HCT116 (cell line): Measurements from ENCODE around the gene GLMN. TPM values are rescaled to one million over a fixed set of nuclear protein-coding genes. Genes with fewer than 3 reads are reported as not detected.

Source experiments
- ATAC-seq: fragments of 200-7000 bp; cut with Tn5 transposase; 2 replicates; pipeline ENCODE4 v1.9.1; 2020; ENCODE audit warnings: mild to moderate bottlenecking, moderate library complexity
- BruUV-seq: library from RNA; stranded (reverse); fragments of 400-500 nt; replicated peaks from 2 replicates; lab custom pipeline; 2021; lab: Mats Ljungman, UMichigan
- CTCF ChIA-PET: fragments of 300-600 bp; sonication (Branson Sonifier 250); formaldehyde crosslinking; loops from one replicate; lab custom pipeline; 2021; ENCODE audit warnings: antibody characterized with exemption; lab: Charles Lee
- POLR2A ChIA-PET: fragments of 300-600, 350-600 bp; sonication (Branson Sonifier 250); formaldehyde crosslinking; loops from one replicate; lab custom pipeline; 2021; ENCODE audit warnings: antibody characterized with exemption; lab: Charles Lee
- RAD21 ChIA-PET, 2 experiments: fragments of 300-600 bp; sonication (Branson Sonifier 250); formaldehyde crosslinking; loops; one replicate each; lab custom pipeline; 2023; ENCODE audit warnings: low total read pairs in 2 of 2; ENCODE audit not compliant: uncharacterized antibody in 2 of 2, unreplicated experiment in 2 of 2, low non-redundant PET in 1 of 2; lab: Charles Lee
- DNase-seq: peaks from one replicate; pipeline ENCODE4 v3.0.0-alpha.2; 2010; ENCODE audit warnings: low read depth, low spot score
- H2AFZ ChIP-seq: fragments of 200-600 bp; shearing (Covaris generic), sonication (generic); 2 replicates; pipeline ENCODE4 v1.6.1; 2017; ENCODE audit warnings: low read depth, mixed run types, mixed read lengths, antibody characterized with exemption, low read length; ENCODE audit not compliant: poor library complexity, severe bottlenecking
- H3K27ac ChIP-seq: 2 replicates; pipeline ENCODE4 v1.5.1; 2012; ENCODE audit warnings: low read depth, low read length
- H3K27me3 ChIP-seq: fragments of 200-600 bp; sonication (generic); 2 replicates; pipeline ENCODE4 v1.6.1; 2016; ENCODE audit warnings: mixed run types, low read length, mixed read lengths; ENCODE audit not compliant: insufficient read depth
- H3K36me3 ChIP-seq, 2 experiments: fragments of 200-500 bp in 1 of 2; fragments of 200-600 bp in 1 of 2; sonication (Bioruptor generic) in 1 of 2; sonication (generic) in 1 of 2; 2 replicates each; pipeline versions ENCODE4 v1.5.1 to v1.6.1; 2014 to 2016; ENCODE audit warnings: low read length in 2 of 2, inconsistent platforms in 1 of 2, mixed read lengths in 1 of 2, mixed run types in 1 of 2; ENCODE audit not compliant: insufficient read depth in 2 of 2, control insufficient read depth in 1 of 2
- H3K4me1 ChIP-seq, 2 experiments: fragments of 200-600 bp in 1 of 2; sonication (generic) in 1 of 2; 2 replicates each; pipeline versions ENCODE4 v1.5.1 to v1.6.1; 2012 to 2017; ENCODE audit warnings: low read length in 2 of 2, inconsistent platforms in 1 of 2, mild to moderate bottlenecking in 1 of 2, mixed read lengths in 1 of 2, mixed run types in 1 of 2, moderate library complexity in 1 of 2; ENCODE audit not compliant: insufficient read depth in 2 of 2, control insufficient read depth in 1 of 2
- H3K4me2 ChIP-seq: fragments of 200-600 bp; sonication (generic); 2 replicates; pipeline ENCODE4 v1.6.1; 2017; ENCODE audit warnings: mixed run types, low read length, mixed read lengths
- H3K4me3 ChIP-seq, 2 experiments: fragments of 200-600 bp in 1 of 2; sonication (generic) in 1 of 2; replicated peaks in 1 of 2; 2 replicates each; pipeline ENCODE4 v1.5.1; 2011 to 2016; ENCODE audit warnings: low read length in 2 of 2, control low read depth in 1 of 2, low read depth in 1 of 2, mild to moderate bottlenecking in 1 of 2, mixed read lengths in 1 of 2, mixed run types in 1 of 2
- H3K79me2 ChIP-seq: fragments of 200-600 bp; sonication (generic); 2 replicates; pipeline ENCODE4 v1.6.1; 2017; ENCODE audit warnings: mild to moderate bottlenecking, mixed run types, low read length, moderate library complexity, mixed read lengths; ENCODE audit not compliant: insufficient read depth
- H3K9ac ChIP-seq: fragments of 200-600 bp; sonication (generic); 2 replicates; pipeline ENCODE4 v1.6.1; 2016; ENCODE audit warnings: low read length, mixed read lengths
- H3K9me2 ChIP-seq: fragments of 200-600 bp; sonication (generic), shearing (Covaris generic); 2 replicates; pipeline ENCODE4 v1.6.1; 2017; ENCODE audit warnings: mixed run types, mild to moderate bottlenecking, moderate library complexity; ENCODE audit not compliant: insufficient read depth
- H3K9me3 ChIP-seq, 2 experiments: fragments of 200-500 bp in 1 of 2; fragments of 200-600 bp in 1 of 2; sonication (Bioruptor generic) in 1 of 2; sonication (generic) in 1 of 2; 2 replicates each; pipeline ENCODE4 v1.6.1; 2014 to 2017; ENCODE audit warnings: low read length in 2 of 2, mixed read lengths in 2 of 2, inconsistent platforms in 1 of 2, low read depth in 1 of 2, mild to moderate bottlenecking in 1 of 2, mixed run types in 1 of 2, moderate library complexity in 1 of 2; ENCODE audit not compliant: control insufficient read depth in 1 of 2, insufficient read depth in 1 of 2
- H4K20me1 ChIP-seq: fragments of 200-600 bp; sonication (generic), shearing (Covaris generic); 2 replicates; pipeline ENCODE4 v1.6.1; 2017; ENCODE audit warnings: mixed run types, mild to moderate bottlenecking, moderate library complexity; ENCODE audit not compliant: insufficient read depth
- CBX3 ChIP-seq: IDR thresholded peaks from 2 replicates; pipeline ENCODE4 v1.6.1; 2012; ENCODE audit warnings: low read depth
- CEBPB ChIP-seq: IDR thresholded peaks from 2 replicates; pipeline ENCODE4 v1.6.1; 2012; ENCODE audit warnings: low read depth
- EGR1 ChIP-seq: IDR thresholded peaks from 2 replicates; pipeline ENCODE4 v1.6.1; 2012; ENCODE audit warnings: low read depth
- EZH2 ChIP-seq: fragments of 200-600 bp; sonication (generic); IDR thresholded peaks from 2 replicates; pipeline ENCODE4 v1.6.1; 2017; ENCODE audit warnings: antibody characterized with exemption, mixed run types
- FOSL1 ChIP-seq: IDR thresholded peaks from 2 replicates; pipeline ENCODE4 v1.6.1; 2012; ENCODE audit warnings: low read depth
- JUND ChIP-seq: IDR thresholded peaks from 2 replicates; pipeline ENCODE4 v1.6.1; 2012
- POLR2AphosphoS5 ChIP-seq: IDR thresholded peaks from 2 replicates; pipeline ENCODE4 v1.6.1; 2011; ENCODE audit warnings: mild to moderate bottlenecking, low read depth, low read length, moderate library complexity
- SIN3A ChIP-seq: IDR thresholded peaks from 2 replicates; pipeline ENCODE4 v1.6.1; 2012; ENCODE audit warnings: low read depth
- SP1 ChIP-seq: IDR thresholded peaks from 2 replicates; pipeline ENCODE4 v1.6.1; 2012; ENCODE audit warnings: low read depth
- SRF ChIP-seq: IDR thresholded peaks from 2 replicates; pipeline ENCODE4 v1.6.1; 2012; ENCODE audit warnings: low read depth
- ZNF274 ChIP-seq: fragments of 200-500 bp; sonication (Bioruptor generic); IDR thresholded peaks from 2 replicates; pipeline ENCODE4 v1.6.1; 2014; ENCODE audit warnings: mild to moderate bottlenecking, low read depth, low read length, inconsistent platforms
- intact Hi-C: fragments of 100-400 bp; cut with micrococcal nuclease; formaldehyde crosslinking; loops from 2 replicates; pipeline ENCODE4 v1.10.0; 2022
- total RNA-seq: library from RNA; stranded (reverse); gene quantifications from one replicate; pipeline ENCODE4 v1.2.1, GENCODE V29; 2021; ENCODE audit not compliant: unreplicated experiment
- TF ChIP-seq, protein P1 (sequence below): IDR thresholded peaks from 2 replicates; pipeline ENCODE4 v1.6.1; 2012; ENCODE audit warnings: low read depth

GLMN gene
- total RNA-seq, 1 experiment from 2014 or later, result 10.9 TPM

DNA sequence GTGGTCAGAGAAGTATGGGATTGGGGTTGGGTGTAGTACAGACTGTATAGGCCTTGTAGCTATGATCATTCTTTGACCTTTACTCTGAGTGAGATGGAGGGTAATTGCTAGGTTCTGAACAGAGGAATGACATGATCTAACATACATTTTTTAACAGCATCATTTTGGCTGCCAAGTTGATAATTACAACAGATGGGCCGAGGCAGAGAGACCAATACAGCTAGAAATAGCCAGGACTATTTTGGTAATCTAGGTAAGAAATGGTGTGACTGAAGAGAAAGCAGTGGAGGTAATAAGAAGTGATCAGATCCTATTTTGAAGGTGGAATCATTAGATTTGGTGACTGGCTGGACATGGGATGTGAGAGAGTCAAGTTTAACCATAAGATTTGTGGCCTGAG, 43.6 kb upstream of the GLMN start:
- Histone ChIP-seq H3K9me2 (no peaks in the 10 kb centered on the region), H3K4me2 (no peak overlapping the region), H2AFZ (no peak overlapping the region), H3K27me3 (no peaks in the 10 kb centered on the region), H3K79me2 (no peaks in the 10 kb centered on the region), H4K20me1 (no peaks in the 10 kb centered on the region), H3K4me3 (no peak overlapping the region), H3K36me3 (peaks cover 0 to 5% of the 10 kb centered on the region in 2 experiments; a peak in 3 of 4 replicates), H3K4me1 (no peaks in the 10 kb centered on the region), H3K9me3 (no peaks in the 10 kb centered on the region), H3K9ac (no peak overlapping the region), H3K27ac (no peak overlapping the region)
- RAD21 ChIA-PET, result no interaction called here
- POLR2A ChIA-PET, result no interaction called here
- TF ChIP-seq SIN3A, result no peak
- TF ChIP-seq CBX3, result no peak
- TF ChIP-seq FOSL1, result no peak
- no peak for TF ChIP-seq POLR2AphosphoS5
- TF ChIP-seq CEBPB, result no peak
- no peak for TF ChIP-seq ZNF274
- TF ChIP-seq SP1, result no peak
- no peak for TF ChIP-seq EZH2
- no peak for TF ChIP-seq SRF
- no peak for TF ChIP-seq EGR1
- TF ChIP-seq, protein P1, sequence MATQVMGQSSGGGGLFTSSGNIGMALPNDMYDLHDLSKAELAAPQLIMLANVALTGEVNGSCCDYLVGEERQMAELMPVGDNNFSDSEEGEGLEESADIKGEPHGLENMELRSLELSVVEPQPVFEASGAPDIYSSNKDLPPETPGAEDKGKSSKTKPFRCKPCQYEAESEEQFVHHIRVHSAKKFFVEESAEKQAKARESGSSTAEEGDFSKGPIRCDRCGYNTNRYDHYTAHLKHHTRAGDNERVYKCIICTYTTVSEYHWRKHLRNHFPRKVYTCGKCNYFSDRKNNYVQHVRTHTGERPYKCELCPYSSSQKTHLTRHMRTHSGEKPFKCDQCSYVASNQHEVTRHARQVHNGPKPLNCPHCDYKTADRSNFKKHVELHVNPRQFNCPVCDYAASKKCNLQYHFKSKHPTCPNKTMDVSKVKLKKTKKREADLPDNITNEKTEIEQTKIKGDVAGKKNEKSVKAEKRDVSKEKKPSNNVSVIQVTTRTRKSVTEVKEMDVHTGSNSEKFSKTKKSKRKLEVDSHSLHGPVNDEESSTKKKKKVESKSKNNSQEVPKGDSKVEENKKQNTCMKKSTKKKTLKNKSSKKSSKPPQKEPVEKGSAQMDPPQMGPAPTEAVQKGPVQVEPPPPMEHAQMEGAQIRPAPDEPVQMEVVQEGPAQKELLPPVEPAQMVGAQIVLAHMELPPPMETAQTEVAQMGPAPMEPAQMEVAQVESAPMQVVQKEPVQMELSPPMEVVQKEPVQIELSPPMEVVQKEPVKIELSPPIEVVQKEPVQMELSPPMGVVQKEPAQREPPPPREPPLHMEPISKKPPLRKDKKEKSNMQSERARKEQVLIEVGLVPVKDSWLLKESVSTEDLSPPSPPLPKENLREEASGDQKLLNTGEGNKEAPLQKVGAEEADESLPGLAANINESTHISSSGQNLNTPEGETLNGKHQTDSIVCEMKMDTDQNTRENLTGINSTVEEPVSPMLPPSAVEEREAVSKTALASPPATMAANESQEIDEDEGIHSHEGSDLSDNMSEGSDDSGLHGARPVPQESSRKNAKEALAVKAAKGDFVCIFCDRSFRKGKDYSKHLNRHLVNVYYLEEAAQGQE, result no peak
- no peak for TF ChIP-seq JUND
- CTCF ChIA-PET, result no interaction called here
- BruUV-seq, result no TSS peak
- intact Hi-C loops, result no loop called here
- DNase-seq (no peak), ATAC-seq (no peak)
